K562 treated with DMSO at 1 percent for 4 hours (cell line): ENCODE measurements around the gene TLCD5. TPM values are rescaled to one million over a fixed set of nuclear protein-coding genes. Genes with fewer than 3 reads are reported as not detected.

Experiments
- total RNA-seq: library from RNA; unstranded; fragments of 300-600 nt; gene quantifications from 2 replicates; pipeline ENCODE4 v1.2.3, GENCODE V29; 2022; ENCODE audit not compliant: insufficient read depth

Gene TLCD5
- 0.67 and 0.74 TPM in 2 replicates for total RNA-seq

DNA sequence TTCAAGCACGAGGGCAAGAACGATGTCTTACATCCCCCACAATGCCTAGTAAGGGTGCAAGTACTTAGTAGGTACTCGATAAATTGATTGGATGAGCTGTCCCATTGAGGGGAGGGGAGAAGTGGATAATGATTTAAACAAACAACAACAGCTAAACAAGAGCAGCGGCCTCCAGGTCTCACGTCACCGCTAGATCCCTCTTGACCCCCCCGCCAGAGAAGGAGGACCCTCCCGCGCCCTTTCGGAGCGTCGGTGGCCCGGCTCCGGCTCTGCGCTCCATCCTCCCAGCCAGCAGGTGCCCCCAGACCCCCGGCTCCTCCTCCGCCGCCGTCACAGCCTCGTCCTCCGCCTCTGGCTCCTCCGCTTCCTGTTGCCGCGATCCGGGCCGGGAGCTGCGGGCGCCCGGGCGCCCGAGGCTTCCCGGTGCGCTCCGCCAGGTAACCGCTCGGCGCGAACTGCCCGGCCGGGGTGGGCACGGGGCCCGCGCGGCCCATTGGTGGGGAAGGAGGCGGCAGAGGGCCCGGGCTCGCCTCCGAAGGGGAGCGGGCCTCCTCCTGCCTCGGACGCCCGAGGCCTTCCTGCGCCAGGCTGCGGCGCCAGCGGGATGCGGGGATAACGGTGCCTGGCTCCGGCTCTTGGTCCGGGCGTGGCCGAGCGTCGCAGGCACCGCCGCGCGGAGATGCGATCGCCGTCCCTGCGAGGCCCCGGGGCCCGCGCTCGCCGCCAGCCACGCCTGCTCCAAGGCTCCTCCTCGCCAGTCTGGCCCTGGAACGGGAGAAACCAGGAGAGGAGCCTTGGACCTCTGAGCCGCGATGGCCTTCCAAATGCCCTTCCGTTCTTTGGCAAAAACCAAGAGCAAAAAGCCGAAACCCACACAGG is at the start of gene TLCD5:
TLCD5 (plus strand) TSS at position 368 of the 879 bp plus-strand sequence. CDS start 2,143 bp downstream, outside the sequence.

DNA sequence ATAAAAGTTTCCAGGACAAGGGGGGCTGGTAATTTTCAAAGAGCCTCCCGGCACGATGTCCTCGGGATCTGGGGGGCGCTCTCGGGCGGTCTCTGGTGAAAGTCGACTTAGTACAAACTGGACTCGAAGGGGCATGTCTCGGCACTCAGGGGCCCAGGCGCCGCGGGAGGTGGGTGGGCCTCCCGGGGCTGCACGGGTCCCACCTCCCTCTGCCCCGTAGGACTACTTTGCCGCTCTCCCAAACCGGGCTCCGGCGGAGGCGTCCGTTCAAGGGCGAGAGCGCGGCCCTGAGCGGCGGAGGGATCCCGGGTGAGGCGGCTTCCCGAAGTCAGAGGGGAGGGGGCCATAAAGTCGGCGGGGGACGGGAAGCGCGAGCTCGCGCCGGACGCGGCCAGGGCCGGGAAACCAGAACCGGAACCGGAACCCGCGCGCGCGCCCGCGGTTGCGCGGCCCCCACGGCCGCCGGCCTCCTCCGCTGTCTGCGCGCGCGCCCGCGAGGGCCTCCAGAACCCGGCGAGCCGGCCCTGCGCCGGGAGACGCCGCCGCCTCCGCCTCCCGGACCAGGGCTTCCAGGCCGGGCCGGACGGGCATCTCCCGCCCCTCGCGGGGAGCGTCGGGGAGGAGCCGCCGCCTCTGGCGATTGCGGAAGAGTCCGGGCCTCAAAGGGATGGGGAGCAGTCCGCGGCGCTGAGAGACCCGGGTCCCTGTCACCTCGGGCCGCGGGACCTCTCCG is 11.0 kb downstream of the TLCD5 start, which contains the start of gene ARHGEF12:
ARHGEF12 (plus strand) TSS at position 506 of the 733 bp plus-strand sequence. CDS start 831 bp downstream, outside the sequence.

Other genes starting within 250 kb of the TLCD5 start
- gene TRIM29, start 187.2 kb upstream of the TLCD5 start, total RNA-seq: 7.6 TPM in 1 of 2 replicates, not detected in the other
- gene OAF, start 114.3 kb upstream of the TLCD5 start, total RNA-seq: 17.7 and 24.0 TPM in 2 replicates
- not detected in 2 replicates for gene POU2F3, start 85.2 kb upstream of the TLCD5 start, total RNA-seq
- gene ARHGEF12, start 11.1 kb downstream of the TLCD5 start, total RNA-seq: 26.8 and 33.2 TPM in 2 replicates
- gene GRIK4, start 186.4 kb downstream of the TLCD5 start, total RNA-seq: not detected in 2 replicates